ENCODE results near the gene RPS15A.

DNA sequence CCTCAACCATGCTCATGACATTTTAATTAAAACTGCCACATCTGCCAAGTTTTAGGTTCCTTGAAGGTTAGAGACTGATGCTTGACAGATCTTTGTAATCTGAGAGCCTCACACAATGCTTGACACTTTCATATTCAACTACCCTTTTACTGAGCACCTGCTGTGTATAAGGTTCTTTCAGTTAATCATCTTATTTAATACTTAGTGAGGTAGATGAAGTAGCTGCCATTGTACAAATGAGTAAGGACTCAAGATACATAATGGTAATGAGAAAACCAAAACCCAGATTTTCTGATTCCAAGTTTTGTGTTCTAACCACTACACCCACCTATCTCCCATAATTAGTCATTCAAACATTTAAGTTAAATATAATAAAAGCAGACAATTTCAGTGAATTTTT, 46.6 kb upstream of the RPS15A start:
- TF ChIP-seq RAD21 (conservative IDR thresholded peaks at IDR 0.05) = no peak
- TF ChIP-seq, protein P1, sequence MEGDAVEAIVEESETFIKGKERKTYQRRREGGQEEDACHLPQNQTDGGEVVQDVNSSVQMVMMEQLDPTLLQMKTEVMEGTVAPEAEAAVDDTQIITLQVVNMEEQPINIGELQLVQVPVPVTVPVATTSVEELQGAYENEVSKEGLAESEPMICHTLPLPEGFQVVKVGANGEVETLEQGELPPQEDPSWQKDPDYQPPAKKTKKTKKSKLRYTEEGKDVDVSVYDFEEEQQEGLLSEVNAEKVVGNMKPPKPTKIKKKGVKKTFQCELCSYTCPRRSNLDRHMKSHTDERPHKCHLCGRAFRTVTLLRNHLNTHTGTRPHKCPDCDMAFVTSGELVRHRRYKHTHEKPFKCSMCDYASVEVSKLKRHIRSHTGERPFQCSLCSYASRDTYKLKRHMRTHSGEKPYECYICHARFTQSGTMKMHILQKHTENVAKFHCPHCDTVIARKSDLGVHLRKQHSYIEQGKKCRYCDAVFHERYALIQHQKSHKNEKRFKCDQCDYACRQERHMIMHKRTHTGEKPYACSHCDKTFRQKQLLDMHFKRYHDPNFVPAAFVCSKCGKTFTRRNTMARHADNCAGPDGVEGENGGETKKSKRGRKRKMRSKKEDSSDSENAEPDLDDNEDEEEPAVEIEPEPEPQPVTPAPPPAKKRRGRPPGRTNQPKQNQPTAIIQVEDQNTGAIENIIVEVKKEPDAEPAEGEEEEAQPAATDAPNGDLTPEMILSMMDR (IDR thresholded peaks at IDR 0.05; ENCODE audit: poor library complexity, severe bottlenecking) = no peak
- no peak for TF ChIP-seq SMC3 (conservative IDR thresholded peaks at IDR 0.05; ENCODE audit: poor library complexity)
